HG03280 (cell line): ENCODE data around the gene PRKAR2A.
"Not testable (repeated sequence)": the region's sequence is repeated elsewhere in the genome, so short reads cannot be mapped to it uniquely, and the experiment has no call there.

Experiments used
- ATAC-seq: cut with Tn5 transposase; IDR thresholded peaks from one replicate; pipeline ENCODE4 v1.9.1; 2021; ENCODE audit warnings: mild to moderate bottlenecking, moderate library complexity; ENCODE audit not compliant: unreplicated experiment

Gene PRKAR2A

DNA sequence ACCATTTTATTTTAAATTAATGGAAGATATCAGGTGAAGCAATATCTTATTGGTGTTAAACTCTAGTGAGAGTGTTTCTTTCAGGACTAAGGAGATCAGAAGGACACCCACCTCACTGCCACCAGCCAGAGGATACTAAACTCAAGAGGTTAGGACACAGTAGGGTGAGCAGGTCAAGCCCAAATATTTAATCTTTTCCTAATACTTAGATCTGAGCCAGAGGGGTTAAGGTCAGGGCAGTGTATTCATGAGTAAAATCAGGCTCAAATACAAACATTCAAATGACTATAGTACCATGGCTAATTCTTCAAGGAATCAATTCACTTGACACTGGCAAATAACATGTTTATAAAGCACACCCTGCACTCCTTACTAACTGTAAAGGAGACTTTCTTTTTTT, 65.6 kb downstream of the PRKAR2A start:
- no peak for ATAC-seq

DNA sequence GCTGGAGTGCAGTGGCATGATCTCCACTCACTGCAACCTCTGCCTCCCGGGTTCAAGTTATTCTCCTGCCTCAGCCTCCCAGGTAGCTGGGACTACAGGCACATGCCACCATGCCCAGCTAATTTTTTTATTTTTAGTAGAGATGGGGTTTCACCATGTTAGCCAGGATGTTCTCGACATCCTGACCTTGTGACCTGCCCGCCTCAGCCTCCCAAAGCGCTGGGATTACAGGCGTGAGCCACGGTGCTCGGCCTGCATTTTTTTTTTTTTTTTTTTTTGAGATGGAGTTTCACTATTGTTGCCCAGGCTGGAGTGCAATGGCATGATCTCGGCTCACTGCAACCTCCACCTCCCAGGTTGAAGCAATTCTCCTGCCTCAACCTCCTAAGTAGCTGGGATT, 69.1 kb downstream of the PRKAR2A start:
- not testable (repeated sequence) for ATAC-seq

DNA sequence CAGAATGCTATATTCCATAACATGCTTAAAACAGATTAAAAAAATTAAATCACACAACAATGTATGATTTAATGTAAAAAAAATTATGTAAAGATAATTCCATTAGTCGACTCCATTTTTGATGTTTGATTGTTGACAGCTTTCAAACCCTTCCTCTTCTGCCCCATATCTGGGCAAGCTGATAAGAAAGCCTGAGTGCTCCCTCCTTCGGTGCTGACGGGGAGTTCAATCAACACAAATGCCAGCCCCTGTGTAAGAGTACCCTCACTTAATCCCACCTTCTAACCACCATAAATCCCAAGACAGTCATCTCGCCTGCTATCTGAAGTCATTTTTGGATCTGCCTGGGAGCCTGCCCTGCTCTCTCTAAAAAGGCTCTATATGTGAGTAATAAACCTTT, 70.8 kb downstream of the PRKAR2A start:
- no peak for ATAC-seq

DNA sequence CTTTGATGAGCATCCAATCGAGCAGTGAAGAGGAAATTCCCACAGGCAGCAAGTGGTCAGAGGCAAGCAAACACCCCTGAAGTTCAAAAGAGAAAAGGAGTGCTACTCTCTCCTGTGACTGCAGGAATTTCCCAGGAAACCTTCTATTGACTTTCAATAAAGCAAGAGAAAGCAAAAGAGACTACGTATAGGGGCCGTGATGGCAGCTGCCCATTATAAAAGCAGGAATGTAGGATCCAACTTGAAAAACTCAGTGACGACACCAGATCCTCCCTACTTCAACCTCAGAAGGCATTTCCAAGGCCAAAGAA, 77.5 kb downstream of the PRKAR2A start:
- no peak for ATAC-seq

DNA sequence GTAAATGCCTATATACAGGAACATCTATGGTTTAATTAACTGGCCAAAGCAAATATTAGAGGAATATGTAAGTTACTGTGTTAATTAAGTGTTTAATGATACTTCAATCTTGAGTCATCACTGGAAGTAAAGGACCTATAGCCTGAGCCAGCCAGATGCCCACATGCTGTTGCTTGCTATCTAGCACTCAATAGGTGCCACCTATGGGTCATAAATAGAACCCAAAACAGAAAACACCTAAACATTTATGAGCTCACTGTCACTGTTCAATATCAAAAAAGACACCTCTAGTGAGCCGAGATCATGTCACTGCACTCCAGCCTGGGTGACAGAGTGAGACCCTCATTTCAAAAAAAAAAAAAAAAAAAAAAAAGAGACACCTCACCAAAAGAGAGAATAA, 82.3 kb downstream of the PRKAR2A start:
- no peak for ATAC-seq

DNA sequence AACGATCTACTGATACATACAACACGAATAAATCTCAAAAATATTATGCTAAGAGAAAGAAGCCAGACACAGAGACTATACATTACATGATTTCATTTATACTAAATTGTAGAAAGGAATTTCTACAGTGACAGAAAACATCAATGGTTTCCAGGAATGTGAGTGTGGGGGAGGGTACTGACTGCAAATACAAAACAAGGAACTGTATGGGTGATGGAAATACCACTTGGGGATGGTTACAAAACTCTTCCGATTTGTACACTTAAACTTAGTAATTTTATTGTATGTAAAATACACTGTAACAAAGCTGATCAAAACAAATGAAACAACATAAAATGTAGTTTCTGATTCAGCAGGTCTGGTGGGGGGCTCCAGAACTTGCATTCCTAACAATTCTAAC, 84.9 kb downstream of the PRKAR2A start:
- no peak for ATAC-seq

DNA sequence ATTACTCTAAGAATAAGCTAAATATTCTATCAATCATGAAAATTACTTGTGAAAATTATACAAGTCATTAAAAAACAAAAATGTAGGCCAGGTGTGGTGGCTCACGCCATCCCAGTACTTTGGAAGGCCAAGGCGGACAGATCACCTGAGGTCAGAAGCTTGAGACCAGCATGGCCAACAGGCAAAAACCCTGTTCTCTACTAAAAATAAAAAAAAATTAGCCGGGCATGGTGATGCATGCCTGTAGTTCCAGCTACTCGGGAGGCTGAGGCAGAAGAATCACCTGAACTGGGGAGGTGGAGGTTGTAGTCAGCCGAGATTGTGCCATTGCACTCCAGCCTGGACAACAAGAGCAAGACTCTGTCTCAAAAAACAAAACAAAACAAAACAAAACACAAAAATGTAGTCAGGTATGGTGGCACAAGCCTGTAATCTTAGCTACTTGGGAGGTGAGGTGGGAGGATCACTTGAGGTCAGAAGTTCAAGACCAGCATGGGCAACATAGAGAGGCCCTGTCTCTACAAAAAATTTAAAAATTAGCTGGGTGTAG, 87.6 kb downstream of the PRKAR2A start:
- ATAC-seq, result not testable (repeated sequence)

DNA sequence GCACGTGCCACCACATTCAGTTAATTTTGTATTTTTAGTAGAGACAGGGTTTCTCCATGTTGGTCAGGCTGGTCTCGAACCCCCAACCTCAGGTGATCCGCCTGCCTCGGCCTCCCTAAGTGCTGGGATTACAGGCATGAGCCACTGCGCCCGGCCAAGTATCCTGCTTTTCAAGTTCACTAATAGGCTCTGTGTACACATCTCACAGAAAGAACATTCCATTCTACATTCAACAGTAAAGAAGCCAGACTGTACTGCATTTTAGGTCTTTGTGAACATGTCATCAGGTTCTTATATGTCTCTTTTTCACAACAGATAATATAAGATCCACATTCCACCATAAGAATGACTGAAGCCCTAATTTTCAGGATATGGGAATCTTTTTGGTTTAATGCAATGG, 88.1 kb downstream of the PRKAR2A start:
- not testable (repeated sequence) for ATAC-seq

DNA sequence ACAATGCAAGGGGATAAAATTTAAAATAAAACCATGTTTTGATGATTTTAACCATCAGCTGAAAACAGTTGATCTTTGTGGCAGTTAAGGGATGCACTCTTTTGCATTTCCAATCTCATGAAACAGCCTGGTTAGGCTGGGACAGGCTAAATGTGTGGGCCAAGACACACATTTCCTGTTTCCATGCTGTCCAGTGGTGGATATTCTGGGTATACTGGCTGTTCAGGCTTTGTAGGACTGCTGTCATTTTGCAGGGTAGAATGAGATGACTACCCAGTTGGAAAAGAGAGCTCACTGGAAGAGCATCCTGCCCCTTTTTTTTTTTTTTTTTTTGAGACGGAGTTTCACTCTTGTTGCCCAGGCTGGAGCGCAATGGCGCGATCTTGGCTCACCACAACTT, 88.6 kb downstream of the PRKAR2A start:
- ATAC-seq, result no peak

DNA sequence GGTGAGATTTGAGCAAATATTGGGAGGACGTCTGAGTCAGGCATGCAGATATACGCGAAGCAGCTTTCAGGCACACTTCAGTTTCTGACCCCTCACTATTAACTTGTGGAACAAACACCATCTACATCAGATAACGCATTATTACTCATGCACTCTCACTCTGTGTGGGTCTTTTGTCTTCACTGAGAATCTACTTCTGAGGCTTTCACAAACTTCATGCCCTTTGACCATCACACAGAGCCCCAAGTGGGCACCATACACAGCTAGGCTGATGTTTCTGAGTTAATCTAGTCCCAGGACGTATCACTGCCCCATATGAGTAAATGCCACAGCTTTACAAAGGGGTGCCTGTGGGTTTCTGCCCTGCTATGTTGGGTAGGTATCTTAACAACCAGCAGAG, 91.0 kb downstream of the PRKAR2A start:
- ATAC-seq, result no peak

DNA sequence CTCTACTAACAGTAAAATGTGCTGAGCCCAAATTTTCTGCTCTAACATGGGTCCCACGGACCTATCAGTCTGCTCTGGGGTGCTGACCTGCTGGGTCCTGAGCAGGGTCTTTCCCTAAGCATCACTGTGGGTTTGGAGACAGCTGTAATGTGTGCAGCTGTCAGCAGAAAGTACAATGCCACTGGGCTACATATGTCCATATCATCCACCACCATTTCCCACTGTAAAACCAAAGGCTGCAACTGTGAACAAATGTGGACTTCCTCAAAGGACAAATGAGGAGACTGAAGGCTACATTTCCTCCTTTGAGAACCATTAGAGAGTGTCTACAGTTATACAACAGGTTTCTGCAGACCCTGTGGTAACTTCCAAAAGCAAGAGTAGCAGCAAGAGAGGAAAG, 96.8 kb downstream of the PRKAR2A start:
- no peak for ATAC-seq

DNA sequence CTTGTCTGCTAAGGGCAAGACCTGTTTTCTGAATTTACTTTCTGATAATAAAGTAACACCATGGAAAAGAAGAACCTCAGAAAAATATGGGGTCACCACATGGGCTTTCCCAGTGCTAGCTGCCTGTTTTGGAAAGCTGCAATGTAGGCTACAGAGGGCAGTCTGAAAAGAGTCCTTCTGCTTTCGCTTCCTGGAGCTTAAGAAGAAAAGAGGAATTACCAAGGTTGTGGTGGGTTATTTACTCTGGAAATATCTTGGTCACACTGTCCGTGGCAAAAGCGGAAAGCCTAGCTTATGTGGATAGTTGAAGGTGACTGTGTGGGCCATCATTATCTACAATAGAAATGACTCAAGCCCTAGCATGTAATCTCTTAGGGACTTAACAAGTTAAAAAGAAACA, 98.9 kb downstream of the PRKAR2A start:
- no peak for ATAC-seq

DNA sequence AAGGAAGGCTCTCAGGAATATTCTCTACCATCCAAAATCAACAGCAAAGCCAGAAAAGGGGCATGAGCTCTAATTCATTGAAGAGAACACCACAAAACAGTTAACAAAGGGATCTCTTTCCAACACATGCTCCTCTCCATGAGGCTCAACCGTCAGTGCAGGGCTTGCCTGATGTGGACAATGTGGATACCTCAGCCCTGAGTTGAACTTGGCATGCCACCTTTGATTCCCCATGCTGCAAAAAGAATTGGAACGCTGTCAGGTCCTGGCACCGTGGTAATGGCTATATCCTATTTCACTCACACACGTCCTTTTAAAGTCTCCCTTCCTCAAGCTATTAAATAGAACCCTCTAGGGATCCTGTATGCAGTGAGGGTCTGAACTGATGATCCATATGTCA, 100.0 kb downstream of the PRKAR2A start:
- no peak for ATAC-seq

DNA sequence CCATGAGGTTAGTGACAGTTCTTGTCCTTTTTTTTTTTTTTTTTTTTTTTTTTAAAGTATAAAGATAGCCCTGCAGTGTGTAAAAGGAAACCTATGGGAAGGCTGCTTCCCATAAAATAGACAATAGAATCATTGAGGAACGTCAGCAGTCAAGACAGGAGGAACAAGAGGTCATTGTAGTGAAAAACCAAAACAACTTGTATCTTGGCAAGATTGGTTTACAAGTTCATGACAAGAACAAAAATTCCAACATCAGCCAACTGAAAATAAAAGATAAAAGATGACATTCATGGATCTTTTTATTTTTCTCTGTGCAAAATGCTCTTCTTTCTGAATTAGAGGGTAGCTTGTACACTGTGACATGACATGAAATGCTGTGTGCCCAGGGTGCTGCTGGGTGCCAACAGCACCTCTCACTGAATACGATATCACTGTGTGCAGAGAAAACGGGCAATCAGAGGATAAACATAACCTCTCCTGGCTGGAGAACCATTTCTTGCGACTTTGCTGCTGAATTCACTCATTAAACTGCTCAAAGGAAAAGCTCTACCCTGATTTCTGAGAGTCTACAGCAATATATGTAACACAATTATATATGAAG, 100.6 kb downstream of the PRKAR2A start:
- ATAC-seq, result no peak

DNA sequence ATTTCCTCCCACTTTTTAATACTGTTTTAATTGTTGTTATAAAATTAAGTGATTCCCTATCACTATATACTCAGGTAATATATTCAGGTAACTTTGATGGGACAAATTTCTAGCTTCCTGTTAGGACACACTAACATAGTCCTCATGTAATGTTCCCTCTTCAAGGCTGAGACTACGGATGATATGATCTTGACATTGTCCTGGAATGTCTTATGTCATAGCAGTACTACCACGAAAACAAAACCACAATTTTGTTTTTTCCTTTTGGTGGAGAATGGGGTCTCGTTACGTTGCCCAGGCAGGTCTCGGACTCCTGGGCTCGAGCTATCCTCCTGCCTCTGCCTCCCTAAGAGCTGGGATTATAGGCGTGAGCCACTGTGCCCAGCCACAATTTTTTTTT, 103.9 kb downstream of the PRKAR2A start:
- ATAC-seq, result no peak

DNA sequence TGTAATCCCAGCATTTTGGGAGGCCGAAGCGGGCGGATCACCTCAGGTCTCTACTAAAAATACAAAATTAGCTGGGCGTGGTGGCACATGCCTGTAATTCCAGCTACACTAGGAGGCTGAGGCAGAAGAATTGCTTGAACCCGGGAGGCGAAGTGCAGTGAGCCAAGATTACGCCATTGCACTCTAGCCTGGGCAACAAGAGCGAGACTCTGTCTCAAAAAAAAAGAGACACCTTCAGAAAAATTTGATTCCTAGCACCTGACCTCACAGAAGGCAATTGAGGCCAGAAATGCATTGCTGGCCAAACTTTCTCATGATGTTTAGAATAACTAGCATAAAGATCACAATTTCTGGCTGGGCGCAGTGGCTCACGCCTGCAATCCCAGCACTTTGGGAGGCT, 106.4 kb downstream of the PRKAR2A start:
- not testable (repeated sequence) for ATAC-seq

DNA sequence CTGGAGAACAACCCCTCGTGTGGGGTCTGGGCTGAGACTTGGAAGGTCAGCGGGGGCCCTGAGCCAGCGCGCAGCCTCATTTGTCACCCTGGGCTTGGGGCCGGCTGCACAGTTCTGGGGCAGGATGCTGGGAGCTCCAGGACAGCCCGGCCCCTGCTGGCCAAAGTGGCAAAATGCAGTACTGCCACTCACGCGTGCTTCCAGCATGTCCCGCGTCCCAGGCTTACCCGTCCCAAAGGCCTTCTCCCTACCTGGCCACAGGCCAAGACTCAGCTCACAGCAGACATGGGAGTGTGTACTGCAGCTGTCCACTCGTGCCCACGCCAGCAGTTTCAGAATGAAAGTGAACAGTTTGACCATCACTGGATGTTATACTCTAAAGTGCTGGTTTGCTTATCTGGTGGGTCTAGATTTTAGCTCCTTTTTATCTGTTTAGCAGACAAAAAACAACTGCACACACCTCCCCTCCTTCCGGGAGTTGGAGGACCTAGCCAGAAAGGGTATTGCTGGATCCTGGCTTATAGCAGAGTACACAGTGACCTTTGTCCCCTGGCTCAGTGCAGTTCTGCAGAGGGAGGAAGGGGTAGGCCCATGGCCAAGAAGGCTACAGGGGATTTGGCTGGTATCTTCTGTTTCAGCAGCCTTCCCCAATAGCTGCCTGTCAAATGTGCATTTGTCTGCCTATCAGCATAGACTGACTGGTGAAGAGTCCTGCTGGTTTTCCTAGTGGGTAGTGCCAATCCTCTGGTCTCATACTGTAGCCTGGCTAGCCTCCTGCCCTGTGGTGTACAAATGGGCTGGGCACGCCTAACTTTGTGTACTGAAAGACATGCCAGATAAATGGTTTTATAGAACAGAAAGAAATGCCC, 107.5 kb downstream of the PRKAR2A start:
- ATAC-seq, result peak; percentile 79

DNA sequence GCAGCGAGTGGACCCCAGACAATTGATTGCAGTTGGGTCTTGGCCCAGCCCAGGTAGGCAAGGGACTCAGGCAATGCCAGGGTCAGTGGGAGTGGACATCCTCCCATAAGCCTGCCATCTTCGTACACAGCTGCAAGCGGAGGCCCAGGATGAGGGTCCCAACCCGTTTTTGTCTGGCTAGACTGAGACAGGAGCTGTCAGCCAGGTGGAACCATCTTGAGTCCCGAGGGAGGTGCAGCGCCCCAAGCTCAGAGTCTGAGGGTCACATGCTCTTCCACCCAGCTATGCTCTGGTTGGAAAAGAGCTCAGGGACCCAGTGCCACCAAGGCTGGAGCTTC, 108.1 kb downstream of the PRKAR2A start:
- no peak for ATAC-seq

DNA sequence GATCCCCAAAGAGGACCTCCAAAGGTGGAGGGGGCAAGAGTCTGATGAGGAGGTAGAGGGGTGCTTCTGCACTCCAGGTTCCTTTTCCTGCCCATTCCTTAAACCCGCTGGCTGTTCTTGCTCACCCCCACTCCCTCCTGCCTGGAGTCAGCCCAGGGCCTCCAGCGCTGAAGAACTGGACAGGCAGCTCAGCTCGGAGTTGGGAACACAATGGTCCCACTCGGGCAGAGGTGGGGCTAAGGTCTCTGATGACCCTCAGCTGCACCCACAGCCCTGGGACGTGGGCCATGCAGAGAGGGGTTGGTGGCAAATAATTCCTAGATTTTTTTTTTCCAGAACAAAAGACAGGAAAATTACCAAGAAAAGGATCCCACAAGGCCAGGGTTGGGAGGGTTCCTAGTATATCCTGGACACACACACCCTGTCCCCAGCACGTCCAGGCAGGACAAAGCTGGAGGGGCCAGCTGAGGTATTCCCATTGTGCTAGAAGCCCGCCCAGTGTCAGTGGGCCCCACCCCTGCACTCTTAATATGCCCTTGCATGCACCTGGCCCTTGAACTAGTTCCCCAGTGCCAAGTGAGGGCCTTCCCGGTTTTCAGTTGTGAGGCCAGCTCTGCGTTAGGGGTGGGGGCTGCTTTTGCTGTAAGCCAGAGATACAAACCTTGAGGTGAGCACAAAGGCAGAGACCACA, 108.6 kb downstream of the PRKAR2A start:
- ATAC-seq, result no peak

DNA sequence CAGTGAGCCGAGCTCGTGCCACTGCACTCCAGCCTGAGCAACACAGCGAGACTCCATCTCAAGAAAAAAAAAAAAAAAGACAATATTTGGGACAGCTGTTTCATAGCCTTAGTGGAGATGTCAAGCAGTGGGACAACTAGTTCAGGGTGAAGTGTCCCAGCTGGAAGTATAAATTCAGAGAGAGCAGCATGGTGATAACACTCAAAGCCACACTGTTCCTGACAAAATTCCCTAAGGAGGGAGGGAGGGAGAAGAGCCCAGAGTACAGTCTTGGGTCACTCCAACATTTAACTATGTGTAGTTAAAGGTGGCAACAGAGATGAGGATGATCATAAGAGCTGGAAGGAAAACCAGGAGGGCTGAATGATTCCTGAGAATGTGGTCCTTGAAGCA, 109.5 kb downstream of the PRKAR2A start:
- ATAC-seq, result no peak

DNA sequence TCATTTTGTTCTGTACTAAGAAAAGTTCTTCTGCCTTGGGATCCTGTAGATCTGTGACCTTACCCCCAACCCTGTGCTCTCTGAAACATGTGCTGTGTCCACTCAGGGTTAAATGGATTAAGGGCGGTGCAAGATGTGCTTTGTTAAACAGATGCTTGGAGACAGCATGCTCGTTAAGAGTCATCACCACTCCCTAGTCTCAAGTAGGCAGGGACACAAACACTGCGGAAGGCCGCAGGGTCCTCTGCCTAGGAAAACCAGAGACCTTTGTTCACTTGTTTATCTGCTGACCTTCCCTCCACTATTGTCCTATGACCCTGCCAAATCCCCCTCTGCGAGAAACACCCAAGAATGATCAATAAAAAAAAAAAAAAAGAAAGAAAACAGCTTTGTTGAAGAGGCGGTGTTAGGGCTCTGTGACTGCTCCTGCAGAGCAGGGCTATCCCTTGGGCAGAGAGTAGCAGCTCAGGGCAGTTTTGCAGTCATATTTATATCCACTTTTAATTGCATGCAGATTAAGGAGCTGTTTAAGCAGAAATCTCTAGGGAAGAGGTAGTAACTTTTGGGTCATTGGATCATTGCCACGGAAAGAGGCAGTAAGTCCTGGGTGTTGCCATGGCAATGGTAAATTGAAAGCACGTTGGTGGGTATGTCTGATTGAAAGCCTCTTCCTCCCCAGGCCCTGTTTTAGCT, 112.5 kb downstream of the PRKAR2A start:
- not testable (repeated sequence) for ATAC-seq
